HL-60 (cell line): ENCODE results near the gene SACM1L.

Experiments used
- CTCF ChIP-seq: IDR thresholded peaks from one replicate; pipeline ENCODE4 v1.5.1; 2011; ENCODE audit warnings: low read length, control low read depth, inconsistent platforms; ENCODE audit not compliant: insufficient read depth
- TF ChIP-seq, protein P1 (sequence below): IDR thresholded peaks from 2 replicates; pipeline ENCODE4 v1.6.1; 2012; ENCODE audit warnings: low read depth; ENCODE audit not compliant: insufficient replicate concordance

GRCh38 chr3:45677033-45677446 is 12.2 kb upstream of the SACM1L start:
- no peak for TF ChIP-seq CTCF
- TF ChIP-seq, protein P1, sequence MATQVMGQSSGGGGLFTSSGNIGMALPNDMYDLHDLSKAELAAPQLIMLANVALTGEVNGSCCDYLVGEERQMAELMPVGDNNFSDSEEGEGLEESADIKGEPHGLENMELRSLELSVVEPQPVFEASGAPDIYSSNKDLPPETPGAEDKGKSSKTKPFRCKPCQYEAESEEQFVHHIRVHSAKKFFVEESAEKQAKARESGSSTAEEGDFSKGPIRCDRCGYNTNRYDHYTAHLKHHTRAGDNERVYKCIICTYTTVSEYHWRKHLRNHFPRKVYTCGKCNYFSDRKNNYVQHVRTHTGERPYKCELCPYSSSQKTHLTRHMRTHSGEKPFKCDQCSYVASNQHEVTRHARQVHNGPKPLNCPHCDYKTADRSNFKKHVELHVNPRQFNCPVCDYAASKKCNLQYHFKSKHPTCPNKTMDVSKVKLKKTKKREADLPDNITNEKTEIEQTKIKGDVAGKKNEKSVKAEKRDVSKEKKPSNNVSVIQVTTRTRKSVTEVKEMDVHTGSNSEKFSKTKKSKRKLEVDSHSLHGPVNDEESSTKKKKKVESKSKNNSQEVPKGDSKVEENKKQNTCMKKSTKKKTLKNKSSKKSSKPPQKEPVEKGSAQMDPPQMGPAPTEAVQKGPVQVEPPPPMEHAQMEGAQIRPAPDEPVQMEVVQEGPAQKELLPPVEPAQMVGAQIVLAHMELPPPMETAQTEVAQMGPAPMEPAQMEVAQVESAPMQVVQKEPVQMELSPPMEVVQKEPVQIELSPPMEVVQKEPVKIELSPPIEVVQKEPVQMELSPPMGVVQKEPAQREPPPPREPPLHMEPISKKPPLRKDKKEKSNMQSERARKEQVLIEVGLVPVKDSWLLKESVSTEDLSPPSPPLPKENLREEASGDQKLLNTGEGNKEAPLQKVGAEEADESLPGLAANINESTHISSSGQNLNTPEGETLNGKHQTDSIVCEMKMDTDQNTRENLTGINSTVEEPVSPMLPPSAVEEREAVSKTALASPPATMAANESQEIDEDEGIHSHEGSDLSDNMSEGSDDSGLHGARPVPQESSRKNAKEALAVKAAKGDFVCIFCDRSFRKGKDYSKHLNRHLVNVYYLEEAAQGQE = no peak
